Measurements from ENCODE around the gene MGRN1.

GRCh38 chr16:4697848-4698291, 73.2 kb downstream of the MGRN1 start:
- TF ChIP-seq GLIS3 (CRISPR knock-in tag; IDR thresholded peaks at IDR 0.05) (no peak), ZFP30 (CRISPR knock-in tag; IDR thresholded peaks at IDR 0.05) (no peak)

Measured in SK-N-SH treated with all-trans-retinoic acid at 6 μM for 48 hours (cell line).